BLaER1 treated with 17β-estradiol and CSF1 and Interleukin-3, amounts not matched to agents 10 nM and 100 nM (cell line): ENCODE measurements around the gene PGF.

ENCODE experiments used
- H3K27ac ChIP-seq, 11 experiments: shearing (Covaris generic); formaldehyde crosslinking; 2 replicates each; pipeline ENCODE4 v1.8.1; 2022
- H3K27me3 ChIP-seq, 11 experiments: shearing (Covaris generic); formaldehyde crosslinking; 2 replicates each; pipeline ENCODE4 v1.8.1; 2022
- H3K36me3 ChIP-seq, 11 experiments: shearing (Covaris generic); formaldehyde crosslinking; 2 replicates each; pipeline ENCODE4 v1.8.1; 2022
- H3K4me1 ChIP-seq, 10 experiments: shearing (Covaris generic); formaldehyde crosslinking; 2 replicates each; pipeline ENCODE4 v1.8.1; 2022
- H3K4me2 ChIP-seq, 11 experiments: shearing (Covaris generic); formaldehyde crosslinking; 2 replicates each; pipeline ENCODE4 v1.8.1; 2022
- H3K4me3 ChIP-seq, 10 experiments: shearing (Covaris generic); formaldehyde crosslinking; 2 replicates each; pipeline ENCODE4 v1.8.1; 2022
- H3K9ac ChIP-seq, 11 experiments: shearing (Covaris generic); formaldehyde crosslinking; 2 replicates each; pipeline ENCODE4 v1.8.1; 2022
- H3K9me3 ChIP-seq, 11 experiments: shearing (Covaris generic); formaldehyde crosslinking; replicated peaks in 1 of 11; 2 replicates each; pipeline ENCODE4 v1.8.1; 2022
- H4K20me1 ChIP-seq, 11 experiments: shearing (Covaris generic); formaldehyde crosslinking; 2 replicates each; pipeline ENCODE4 v1.8.1; 2022
- Cebpa-rat ChIP-seq, 11 experiments: shearing (Covaris generic); IDR thresholded peaks; 2 replicates each; pipeline ENCODE4 v1.8.1; 2022

The PGF gene

DNA sequence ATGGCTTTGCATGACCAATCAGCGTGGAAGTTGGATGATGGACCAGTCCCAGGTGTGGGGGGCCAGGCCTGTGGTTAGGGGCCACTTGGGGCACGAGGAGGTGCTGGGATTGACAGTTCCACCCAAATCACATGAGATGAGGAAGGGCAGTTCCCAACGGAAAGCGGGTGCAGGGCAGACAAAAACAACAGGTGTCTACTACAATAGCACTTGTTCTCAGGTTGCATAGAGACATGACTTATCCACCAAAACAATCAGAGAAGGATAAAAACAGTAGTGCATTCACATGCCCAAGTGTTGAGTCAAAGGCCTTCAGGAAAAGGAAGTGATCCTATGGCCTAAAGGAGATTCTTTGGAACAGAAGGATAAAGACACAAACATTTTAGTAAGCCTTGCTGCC, 32.7 kb upstream of the PGF start:
- no peaks in the 10 kb centered on the region for H3K27me3 ChIP-seq
- H3K36me3 ChIP-seq: no peaks in the 10 kb centered on the region
- no peak for TF ChIP-seq Cebpa-rat (IDR thresholded peaks at IDR 0.05)
- H3K27ac ChIP-seq: no peak overlapping the region
- H4K20me1 ChIP-seq: no peaks in the 10 kb centered on the region
- H3K4me1 ChIP-seq: peaks cover 10 to 24% (median 16%) of the 10 kb centered on the region in 10 experiments
- no peak overlapping the region for H3K4me3 ChIP-seq
- H3K4me2 ChIP-seq: no peak overlapping the region
- H3K9ac ChIP-seq: no peak overlapping the region
- no peaks in the 10 kb centered on the region for H3K9me3 ChIP-seq

DNA sequence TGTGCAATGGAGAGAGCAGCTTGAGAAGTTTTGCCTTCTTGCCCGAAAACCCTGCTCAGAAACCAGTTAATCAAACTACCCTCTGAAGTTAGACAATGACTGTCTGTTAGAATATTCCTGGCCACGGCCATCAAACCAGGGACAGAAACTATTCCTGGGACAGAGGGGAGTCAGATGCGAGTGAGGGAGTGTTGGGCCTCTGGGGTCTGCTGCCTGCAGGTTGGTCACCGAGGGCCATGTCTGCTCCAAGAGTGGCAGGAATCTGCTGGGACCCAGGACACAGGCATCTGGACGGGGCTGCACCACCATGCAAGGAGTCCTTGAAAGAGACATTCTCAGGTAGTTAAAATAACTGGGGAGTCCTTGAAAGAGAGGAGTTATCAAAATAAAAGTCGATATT, 30.4 kb upstream of the PGF start:
- H3K9me3 ChIP-seq: no peaks in the 10 kb centered on the region
- no peak overlapping the region for H3K27ac ChIP-seq
- no peak overlapping the region for H3K9ac ChIP-seq
- H3K4me2 ChIP-seq: no peak overlapping the region; a peak in 2 of 22 replicates
- no peaks in the 10 kb centered on the region for H3K27me3 ChIP-seq
- peaks cover 18 to 33% (median 27%) of the 10 kb centered on the region in 10 experiments for H3K4me1 ChIP-seq
- H3K4me3 ChIP-seq: no peak overlapping the region
- H3K36me3 ChIP-seq: no peaks in the 10 kb centered on the region
- TF ChIP-seq Cebpa-rat (IDR thresholded peaks at IDR 0.05): no peak
- no peaks in the 10 kb centered on the region for H4K20me1 ChIP-seq

- H3K27me3 ChIP-seq: no peaks in the 10 kb centered on the region
- H3K9me3 ChIP-seq: no peaks in the 10 kb centered on the region
- no peak for TF ChIP-seq Cebpa-rat (IDR thresholded peaks at IDR 0.05)
- H3K9ac ChIP-seq: peak overlapping the region in 3 of 11 experiments; percentile 4 to 47 (median 23); a peak in 2 of 22 replicates
- H3K36me3 ChIP-seq: no peaks in the 10 kb centered on the region
- H3K4me1 ChIP-seq: peaks cover 22 to 38% (median 32%) of the 10 kb centered on the region in 10 experiments
- H3K4me3 ChIP-seq: no peak overlapping the region
- no peak overlapping the region; a peak in 2 of 22 replicates for H3K27ac ChIP-seq
- no peaks in the 10 kb centered on the region for H4K20me1 ChIP-seq
- peak overlapping the region; percentile 31 to 86 (median 65) for H3K4me2 ChIP-seq
Measured at GRCh38 chr14:74985028-74985310, 29.6 kb upstream of the PGF start.

DNA sequence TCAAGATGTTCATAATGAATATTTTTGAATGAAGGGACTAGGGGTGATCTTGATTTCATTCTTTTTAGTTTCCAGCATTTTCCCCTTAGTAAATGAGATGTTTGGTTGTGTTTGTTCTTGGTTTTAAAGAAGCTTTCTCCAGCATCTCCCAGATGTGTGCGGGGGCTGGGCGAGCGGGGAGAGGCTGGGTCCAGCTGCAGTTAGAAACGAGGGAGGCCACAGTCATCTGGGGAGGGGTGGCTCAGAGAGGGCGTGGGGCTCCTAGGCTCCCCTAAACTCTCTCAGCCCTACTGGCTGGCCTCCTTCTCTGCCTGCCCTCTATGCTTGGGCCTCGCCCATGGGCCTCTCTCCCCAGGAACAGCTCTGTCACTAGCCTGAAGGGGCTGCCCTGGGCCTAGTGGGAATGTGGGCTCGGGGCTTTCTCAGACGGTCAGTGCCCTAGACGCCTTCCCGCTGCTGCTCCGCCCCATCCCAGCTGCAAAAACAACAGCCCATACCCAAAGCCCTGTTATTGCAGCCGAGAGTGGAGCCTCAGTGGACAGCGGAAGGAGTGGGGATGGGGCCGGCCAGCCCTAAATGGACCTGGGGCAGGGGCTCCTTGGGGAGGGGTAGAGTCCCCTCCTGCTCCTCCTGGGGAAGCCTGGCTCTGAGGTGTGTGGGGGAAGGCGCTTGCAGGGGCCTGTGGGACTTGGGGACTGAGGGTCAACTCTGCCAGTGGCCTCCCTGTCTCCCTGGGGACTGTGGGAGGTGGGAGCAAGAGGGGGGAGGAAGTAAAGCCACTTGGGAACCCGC, 29.0 kb upstream of the PGF start:
- TF ChIP-seq Cebpa-rat (IDR thresholded peaks at IDR 0.05): no peak
- no peaks in the 10 kb centered on the region for H4K20me1 ChIP-seq
- H3K4me2 ChIP-seq: peak overlapping the region; percentile 31 to 86 (median 65)
- no peak overlapping the region for H3K4me3 ChIP-seq
- no peaks in the 10 kb centered on the region for H3K9me3 ChIP-seq
- no peaks in the 10 kb centered on the region for H3K36me3 ChIP-seq
- H3K9ac ChIP-seq: peak overlapping the region in 3 of 11 experiments; percentile 4 to 47 (median 23); a peak in 3 of 22 replicates
- no peak overlapping the region; a peak in 2 of 22 replicates for H3K27ac ChIP-seq
- peaks cover 22 to 37% (median 32%) of the 10 kb centered on the region in 10 experiments for H3K4me1 ChIP-seq
- H3K27me3 ChIP-seq: no peaks in the 10 kb centered on the region

- Histone ChIP-seq H3K27me3 (no peaks in the 10 kb centered on the region), H3K36me3 (no peaks in the 10 kb centered on the region), H3K4me1 (peaks cover 22 to 38% (median 31%) of the 10 kb centered on the region in 10 experiments), H4K20me1 (no peaks in the 10 kb centered on the region), H3K9me3 (no peaks in the 10 kb centered on the region), H3K27ac (no peak overlapping the region), H3K9ac (no peak overlapping the region), H3K4me3 (no peak overlapping the region), H3K4me2 (no peak overlapping the region)
- TF ChIP-seq Cebpa-rat (IDR thresholded peaks at IDR 0.05): no peak
Measured at GRCh38 chr14:74983343-74983742, 27.9 kb upstream of the PGF start.

DNA sequence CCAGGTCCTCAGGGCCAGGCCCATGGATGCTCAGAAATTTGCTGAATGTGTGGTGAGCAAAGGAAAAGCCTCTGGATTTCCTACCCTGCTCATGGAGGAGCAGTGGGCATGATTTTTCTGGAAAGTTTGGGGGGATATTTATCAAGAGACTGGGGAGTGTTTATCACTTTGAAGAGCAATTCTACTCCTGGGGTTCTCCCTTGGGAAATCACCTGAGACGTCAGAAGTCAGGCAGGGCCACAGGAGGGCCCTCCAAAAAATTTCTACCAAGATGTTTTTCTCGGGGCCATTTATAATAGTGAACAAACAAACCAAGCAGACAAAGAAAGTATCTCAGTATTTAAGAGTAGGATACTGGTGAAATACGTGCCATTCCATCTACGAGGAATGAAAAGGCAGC, 27.3 kb upstream of the PGF start:
- Histone ChIP-seq H3K4me3 (no peak overlapping the region), H3K27ac (no peak overlapping the region), H3K27me3 (no peaks in the 10 kb centered on the region), H3K36me3 (no peaks in the 10 kb centered on the region), H4K20me1 (no peaks in the 10 kb centered on the region), H3K9ac (no peak overlapping the region), H3K4me2 (no peak overlapping the region), H3K4me1 (peaks cover 22 to 42% (median 36%) of the 10 kb centered on the region in 10 experiments), H3K9me3 (no peaks in the 10 kb centered on the region)
- TF ChIP-seq Cebpa-rat (IDR thresholded peaks at IDR 0.05): no peak

DNA sequence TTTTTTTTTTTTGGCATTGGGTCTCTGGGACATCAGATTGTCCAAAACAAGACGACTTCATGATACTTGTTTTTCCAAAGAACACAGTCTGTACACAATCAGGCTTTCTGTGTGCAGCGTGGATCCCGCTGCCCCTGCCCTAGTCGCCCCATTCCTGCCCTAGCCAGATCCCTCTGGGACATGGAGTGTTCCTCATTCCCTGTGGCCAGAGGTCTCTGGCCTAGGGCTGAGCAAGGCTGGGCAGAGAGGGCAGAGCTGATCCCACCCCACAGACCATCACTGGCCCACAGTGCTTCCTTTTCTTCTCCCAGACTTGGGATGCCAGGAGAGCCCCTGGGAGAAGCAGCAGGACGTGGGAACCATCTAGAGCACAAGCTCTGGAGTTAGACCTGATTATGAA, 26.4 kb upstream of the PGF start:
- Histone ChIP-seq H3K27me3 (no peaks in the 10 kb centered on the region), H3K9me3 (no peaks in the 10 kb centered on the region), H3K36me3 (no peaks in the 10 kb centered on the region), H3K4me3 (no peak overlapping the region), H3K27ac (peak overlapping the region in 3 of 11 experiments; percentile 12 to 44 (median 37); a peak in 2 of 22 replicates), H3K4me1 (peaks cover 22 to 45% (median 40%) of the 10 kb centered on the region in 10 experiments), H3K4me2 (peak overlapping the region in 10 of 11 experiments; percentile 40 to 78 (median 56); a peak in 12 of 22 replicates), H3K9ac (no peak overlapping the region), H4K20me1 (no peaks in the 10 kb centered on the region)
- TF ChIP-seq Cebpa-rat (IDR thresholded peaks at IDR 0.05): no peak

DNA sequence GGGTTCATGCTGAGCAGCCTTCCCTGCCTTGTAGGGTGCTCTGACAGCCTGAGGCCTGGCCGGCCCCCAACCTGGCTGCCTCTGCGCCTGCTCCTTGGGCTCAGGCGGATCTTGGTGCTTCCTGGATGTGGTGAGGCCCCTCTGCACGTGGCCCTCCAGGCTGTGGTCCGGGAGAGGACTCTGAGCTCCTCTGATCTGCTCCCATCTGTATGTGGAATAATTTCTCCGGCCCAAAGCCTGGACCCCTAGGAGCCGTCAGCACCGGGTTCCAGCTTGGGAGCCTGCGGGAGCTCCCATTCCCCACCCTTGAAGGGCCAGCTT, 26.0 kb upstream of the PGF start:
- Histone ChIP-seq H3K4me2 (peak overlapping the region; percentile 40 to 78 (median 54)), H3K4me1 (peaks cover 22 to 45% (median 40%) of the 10 kb centered on the region in 10 experiments), H3K36me3 (no peaks in the 10 kb centered on the region), H3K9ac (0 out of 22 replicates have a peak overlapping the region, but pooled peaks of 1 of the 11 experiments have one; percentile 13), H3K9me3 (no peaks in the 10 kb centered on the region), H3K4me3 (no peak overlapping the region), H3K27ac (peak overlapping the region in 9 of 11 experiments; percentile 12 to 46 (median 29); a peak in 12 of 22 replicates), H4K20me1 (no peaks in the 10 kb centered on the region), H3K27me3 (no peaks in the 10 kb centered on the region)
- TF ChIP-seq Cebpa-rat (IDR thresholded peaks at IDR 0.05): no peak

GRCh38 chr14:74980731-74981461, 25.5 kb upstream of the PGF start:
- Histone ChIP-seq H3K9me3 (no peaks in the 10 kb centered on the region), H3K27me3 (no peaks in the 10 kb centered on the region), H3K27ac (peak overlapping the region in 9 of 11 experiments; percentile 12 to 46 (median 29); a peak in 12 of 22 replicates), H3K9ac (0 out of 22 replicates have a peak overlapping the region, but pooled peaks of 1 of the 11 experiments have one; percentile 13), H3K4me2 (peak overlapping the region; percentile 40 to 78 (median 54)), H3K36me3 (no peaks in the 10 kb centered on the region), H3K4me1 (peaks cover 22 to 45% (median 40%) of the 10 kb centered on the region in 10 experiments), H4K20me1 (no peaks in the 10 kb centered on the region), H3K4me3 (no peak overlapping the region)
- no peak for TF ChIP-seq Cebpa-rat (IDR thresholded peaks at IDR 0.05)
